Osteoblast (primary cell): ENCODE measurements around the gene RPS10. TPM values are rescaled to one million over a fixed set of nuclear protein-coding genes. Genes with fewer than 3 reads are reported as not detected.

Experiments
- DNase-seq: peaks from one replicate; pipeline ENCODE4 v3.0.0; 2011; ENCODE audit warnings: low spot score, mixed read lengths; ENCODE audit not compliant: insufficient read length; ENCODE audit errors: missing footprints
- H2AFZ ChIP-seq: 2 replicates; pipeline ENCODE4 v1.6.0; 2011; ENCODE audit warnings: mild to moderate bottlenecking, low read length
- H3K27ac ChIP-seq: 2 replicates; pipeline ENCODE4 v1.5.1; 2011; ENCODE audit warnings: mild to moderate bottlenecking, low read depth, low read length, moderate library complexity
- H3K27me3 ChIP-seq: 2 replicates; pipeline ENCODE4 v1.6.0; 2012; ENCODE audit warnings: mild to moderate bottlenecking, control low read depth, inconsistent platforms, low read length, moderate library complexity; ENCODE audit not compliant: insufficient read depth
- H3K36me3 ChIP-seq: 2 replicates; pipeline ENCODE4 v1.5.1; 2011; ENCODE audit warnings: mild to moderate bottlenecking, low read length, control low read depth, moderate library complexity; ENCODE audit not compliant: insufficient read depth
- H3K4me1 ChIP-seq: 2 replicates; pipeline ENCODE4 v1.5.1; 2011; ENCODE audit warnings: mild to moderate bottlenecking, low read length, control low read depth, moderate library complexity; ENCODE audit not compliant: insufficient read depth
- H3K4me2 ChIP-seq: 2 replicates; pipeline ENCODE4 v1.6.0; 2011; ENCODE audit warnings: mild to moderate bottlenecking, low read length; ENCODE audit not compliant: insufficient read depth
- H3K4me3 ChIP-seq: fragments of 200-600 bp; sonication (generic); 3 replicates; pipeline ENCODE4 v1.5.1; 2012; ENCODE audit warnings: mild to moderate bottlenecking, low read length, inconsistent platforms; ENCODE audit not compliant: insufficient read depth
- H3K79me2 ChIP-seq: 2 replicates; pipeline ENCODE4 v1.6.0; 2012; ENCODE audit warnings: mild to moderate bottlenecking, low read length, control low read depth, inconsistent platforms; ENCODE audit not compliant: insufficient read depth
- H3K9me3 ChIP-seq: 2 replicates; pipeline ENCODE4 v1.5.1; 2011; ENCODE audit warnings: low read depth, low read length, control low read depth
- H4K20me1 ChIP-seq: 2 replicates; pipeline ENCODE4 v1.6.0; 2012; ENCODE audit warnings: mild to moderate bottlenecking, low read length, control low read depth; ENCODE audit not compliant: insufficient read depth
- total RNA-seq: library from RNA; depleted of rRNA; stranded (reverse); fragments of >200 nt; gene quantifications from 2 replicates; pipeline ENCODE4 v1.2.3, GENCODE V29; 2012
- TF ChIP-seq, protein P1 (sequence below): IDR thresholded peaks from 2 replicates; pipeline ENCODE4 v1.5.1; 2011; ENCODE audit warnings: mild to moderate bottlenecking, low read depth, low read length, moderate library complexity; ENCODE audit errors: extremely low read depth

Gene RPS10
- total RNA-seq, 1 donor = 2,228 TPM

DNA sequence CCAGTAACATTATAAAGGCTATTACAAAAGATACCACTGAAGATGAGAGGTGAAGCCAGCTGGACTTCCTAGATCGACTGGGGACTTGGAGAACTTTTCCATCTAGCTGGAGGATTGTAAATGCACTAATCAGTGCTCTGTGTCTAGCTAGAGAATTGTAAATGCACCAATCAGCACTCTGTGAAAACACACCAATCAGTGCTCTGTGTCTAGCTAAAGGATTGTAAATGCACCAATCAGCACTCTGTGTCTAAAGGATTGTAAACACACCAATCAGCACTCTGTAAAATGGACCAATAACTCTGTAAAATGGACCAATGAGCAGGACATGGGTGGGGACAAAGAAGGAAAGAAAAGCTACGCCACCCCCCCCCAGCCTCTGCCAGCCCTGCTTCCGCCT lies 13.6 kb upstream of the RPS10 start:
- no peak overlapping the region for H3K4me2 ChIP-seq
- H4K20me1 ChIP-seq = no peaks in the 10 kb centered on the region
- no peaks in the 10 kb centered on the region for H3K9me3 ChIP-seq
- no peak overlapping the region for H3K4me3 ChIP-seq
- H3K79me2 ChIP-seq = no peaks in the 10 kb centered on the region
- H2AFZ ChIP-seq = no peak overlapping the region
- no peaks in the 10 kb centered on the region for H3K27me3 ChIP-seq
- TF ChIP-seq, protein P1, sequence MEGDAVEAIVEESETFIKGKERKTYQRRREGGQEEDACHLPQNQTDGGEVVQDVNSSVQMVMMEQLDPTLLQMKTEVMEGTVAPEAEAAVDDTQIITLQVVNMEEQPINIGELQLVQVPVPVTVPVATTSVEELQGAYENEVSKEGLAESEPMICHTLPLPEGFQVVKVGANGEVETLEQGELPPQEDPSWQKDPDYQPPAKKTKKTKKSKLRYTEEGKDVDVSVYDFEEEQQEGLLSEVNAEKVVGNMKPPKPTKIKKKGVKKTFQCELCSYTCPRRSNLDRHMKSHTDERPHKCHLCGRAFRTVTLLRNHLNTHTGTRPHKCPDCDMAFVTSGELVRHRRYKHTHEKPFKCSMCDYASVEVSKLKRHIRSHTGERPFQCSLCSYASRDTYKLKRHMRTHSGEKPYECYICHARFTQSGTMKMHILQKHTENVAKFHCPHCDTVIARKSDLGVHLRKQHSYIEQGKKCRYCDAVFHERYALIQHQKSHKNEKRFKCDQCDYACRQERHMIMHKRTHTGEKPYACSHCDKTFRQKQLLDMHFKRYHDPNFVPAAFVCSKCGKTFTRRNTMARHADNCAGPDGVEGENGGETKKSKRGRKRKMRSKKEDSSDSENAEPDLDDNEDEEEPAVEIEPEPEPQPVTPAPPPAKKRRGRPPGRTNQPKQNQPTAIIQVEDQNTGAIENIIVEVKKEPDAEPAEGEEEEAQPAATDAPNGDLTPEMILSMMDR = no peak
- no peak overlapping the region for H3K27ac ChIP-seq
- DNase-seq = no peak
- no peaks in the 10 kb centered on the region for H3K4me1 ChIP-seq
- H3K36me3 ChIP-seq = no peaks in the 10 kb centered on the region

DNA sequence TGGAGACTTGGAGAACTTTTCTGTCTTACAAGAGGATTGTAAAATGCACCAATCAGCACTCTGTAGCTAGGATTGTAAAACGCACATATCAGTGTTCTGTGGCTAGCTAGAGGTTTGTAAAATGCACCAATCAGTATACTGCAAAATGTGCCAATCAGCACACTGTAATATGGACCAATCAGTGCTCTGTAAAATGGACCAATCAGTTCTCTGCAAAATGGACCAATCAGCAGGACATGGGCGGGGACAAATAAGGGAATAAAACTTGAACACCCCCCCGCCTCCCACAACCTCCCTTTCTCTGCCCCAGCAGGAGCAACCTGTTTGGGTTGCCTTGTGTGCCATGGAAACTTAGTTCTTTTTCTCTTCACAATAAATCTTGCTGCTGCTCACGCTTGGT lies 12.8 kb upstream of the RPS10 start:
- Histone ChIP-seq H3K27ac (no peak overlapping the region), H3K79me2 (no peaks in the 10 kb centered on the region), H3K4me1 (no peaks in the 10 kb centered on the region), H4K20me1 (no peaks in the 10 kb centered on the region), H3K27me3 (no peaks in the 10 kb centered on the region), H3K4me3 (no peak overlapping the region), H3K36me3 (no peaks in the 10 kb centered on the region), H3K9me3 (no peaks in the 10 kb centered on the region), H2AFZ (no peak overlapping the region), H3K4me2 (no peak overlapping the region)
- TF ChIP-seq, protein P1 = no peak
- no peak for DNase-seq

DNA sequence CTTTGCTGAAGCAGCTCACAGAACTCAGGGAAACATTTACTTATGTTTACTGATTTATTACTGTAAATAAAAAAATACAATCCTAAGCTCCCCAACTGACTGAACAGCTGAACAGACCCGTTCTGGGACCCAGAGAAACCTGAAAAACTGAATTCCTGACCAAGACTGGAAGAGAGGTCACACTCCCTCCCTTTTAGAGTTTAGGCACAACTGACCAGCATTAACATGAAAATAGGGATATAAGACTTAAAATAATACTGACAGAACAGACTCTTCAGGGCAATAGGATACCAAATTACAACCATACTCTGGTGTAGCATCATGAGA lies 11.7 kb upstream of the RPS10 start:
- Histone ChIP-seq H4K20me1 (no peaks in the 10 kb centered on the region), H3K4me1 (no peaks in the 10 kb centered on the region), H3K4me3 (no peak overlapping the region), H3K9me3 (no peaks in the 10 kb centered on the region), H3K27me3 (peaks cover 2% of the 10 kb centered on the region), H3K79me2 (no peaks in the 10 kb centered on the region), H3K27ac (no peak overlapping the region), H2AFZ (no peak overlapping the region), H3K36me3 (no peaks in the 10 kb centered on the region), H3K4me2 (no peak overlapping the region)
- DNase-seq = no peak
- TF ChIP-seq, protein P1 = no peak

DNA sequence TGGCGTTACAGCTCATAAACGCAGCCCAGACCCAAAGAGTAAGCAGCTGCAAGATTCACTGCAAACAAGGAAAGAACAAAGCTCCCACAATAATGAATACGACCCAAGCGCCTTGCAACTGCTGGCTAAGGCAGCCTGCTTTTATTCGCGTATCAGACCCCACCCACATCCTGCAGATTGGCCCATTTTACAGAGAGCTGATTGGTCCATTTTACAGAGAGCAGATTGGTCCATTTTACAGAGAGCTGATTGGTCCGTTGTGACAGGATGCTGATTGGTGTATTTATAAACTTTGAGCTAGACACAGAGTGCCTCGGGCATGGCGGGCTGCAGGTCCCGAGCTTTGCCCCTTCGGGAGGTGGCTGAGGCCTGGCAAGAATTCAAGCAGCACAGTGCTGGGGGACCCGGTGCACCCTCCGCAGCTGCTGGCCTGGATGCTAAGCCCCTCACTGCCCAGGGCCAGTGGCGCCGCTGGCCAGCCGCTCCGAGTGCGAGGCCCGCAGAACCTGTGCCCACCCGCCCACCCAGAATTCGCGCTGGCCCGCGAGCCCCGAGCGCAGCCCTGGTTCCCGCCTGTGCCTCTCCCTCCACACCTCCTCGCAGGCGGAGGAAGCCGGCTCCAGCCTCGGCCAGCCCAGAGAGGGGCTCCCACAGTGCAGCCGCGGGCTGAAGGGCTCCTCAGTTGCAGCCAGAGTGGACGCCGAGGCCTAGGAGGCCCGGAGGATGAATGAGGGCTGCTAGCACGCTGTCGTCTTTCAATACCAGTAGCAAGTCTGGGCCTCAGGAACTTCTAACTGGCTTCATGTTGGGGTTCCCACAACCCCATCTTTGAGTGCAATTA lies 11.2 kb upstream of the RPS10 start:
- Histone ChIP-seq H3K27ac (no peak overlapping the region), H2AFZ (no peak overlapping the region)
- no peak for DNase-seq

More for the DNA sequence above, 11.2 kb upstream of the RPS10 start:
- no peaks in the 10 kb centered on the region for H4K20me1 ChIP-seq
- H3K27me3 ChIP-seq = peaks cover 4% of the 10 kb centered on the region
- no peaks in the 10 kb centered on the region for H3K9me3 ChIP-seq
- no peak overlapping the region for H3K4me3 ChIP-seq
- H3K4me1 ChIP-seq = no peaks in the 10 kb centered on the region
- no peaks in the 10 kb centered on the region for H3K36me3 ChIP-seq
- no peaks in the 10 kb centered on the region for H3K79me2 ChIP-seq
- TF ChIP-seq, protein P1 = no peak
- H3K4me2 ChIP-seq = no peak overlapping the region
